ENCODE measurements around the gene PPM1L.

The PPM1L gene

GRCh38 chr3:160809453-160809852 lies 53.4 kb downstream of the PPM1L start:
- no peak for DNase-seq (ENCODE audit: low spot score)

- DNase-seq (ENCODE audit: low spot score): no peak
Observed at GRCh38 chr3:160810362-160811236, 54.6 kb downstream of the PPM1L start.

- DNase-seq (ENCODE audit: low spot score): no peak
Observed at GRCh38 chr3:160811237-160811548, 55.2 kb downstream of the PPM1L start.

- no peak for DNase-seq (ENCODE audit: low spot score)
Observed at GRCh38 chr3:160812304-160812703, 56.3 kb downstream of the PPM1L start.

- no peak for DNase-seq (ENCODE audit: low spot score)
Observed at GRCh38 chr3:160815280-160815679, 59.2 kb downstream of the PPM1L start.

- no peak for DNase-seq (ENCODE audit: low spot score)
Observed at GRCh38 chr3:160820022-160820421, 64.0 kb downstream of the PPM1L start.

GRCh38 chr3:160820430-160820829 lies 64.4 kb downstream of the PPM1L start:
- no peak for DNase-seq (ENCODE audit: low spot score)

- DNase-seq (ENCODE audit: low spot score): no peak
Observed at GRCh38 chr3:160822936-160823335, 66.9 kb downstream of the PPM1L start.

- DNase-seq (ENCODE audit: low spot score): no peak
Observed at GRCh38 chr3:160825311-160825800, 69.3 kb downstream of the PPM1L start.

- DNase-seq (ENCODE audit: low spot score): no peak
Observed at GRCh38 chr3:160826408-160826807, 70.4 kb downstream of the PPM1L start.

GRCh38 chr3:160826991-160827390 lies 71.0 kb downstream of the PPM1L start:
- DNase-seq (ENCODE audit: low spot score): no peak

- no peak for DNase-seq (ENCODE audit: low spot score)
Observed at GRCh38 chr3:160827516-160827915, 71.5 kb downstream of the PPM1L start.

GRCh38 chr3:160828880-160829279 lies 72.8 kb downstream of the PPM1L start:
- no peak for DNase-seq (ENCODE audit: low spot score)

GRCh38 chr3:160829486-160830009 lies 73.5 kb downstream of the PPM1L start:
- DNase-seq (ENCODE audit: low spot score): no peak

GRCh38 chr3:160830796-160831195 lies 74.8 kb downstream of the PPM1L start:
- no peak for DNase-seq (ENCODE audit: low spot score)

- no peak for DNase-seq (ENCODE audit: low spot score)
Observed at GRCh38 chr3:160831401-160831800, 75.4 kb downstream of the PPM1L start.

- DNase-seq (ENCODE audit: low spot score): no peak
Observed at GRCh38 chr3:160837394-160837980, 81.5 kb downstream of the PPM1L start.

GRCh38 chr3:160840590-160840989 lies 84.6 kb downstream of the PPM1L start:
- DNase-seq (ENCODE audit: low spot score): no peak

- no peak for DNase-seq (ENCODE audit: low spot score)
Observed at GRCh38 chr3:160841455-160841854, 85.4 kb downstream of the PPM1L start.

- no peak for DNase-seq (ENCODE audit: low spot score)
Observed at GRCh38 chr3:160842021-160843005, 86.3 kb downstream of the PPM1L start.

GRCh38 chr3:160851629-160852210 lies 95.7 kb downstream of the PPM1L start:
- no peak for DNase-seq (ENCODE audit: low spot score)

GRCh38 chr3:160852856-160853255 lies 96.8 kb downstream of the PPM1L start:
- DNase-seq (ENCODE audit: low spot score): no peak
